Raji (cell line): ENCODE results near the gene CUL9.

ENCODE experiments used
- POLR2A ChIP-seq: IDR thresholded peaks from 2 replicates; pipeline ENCODE4 v1.6.1; 2011; ENCODE audit warnings: low read depth, low read length, control low read depth; ENCODE audit not compliant: insufficient read depth

Gene CUL9

GRCh38 chr6:43184268-43184985, 2.4 kb downstream of the CUL9 start:
- no peak for TF ChIP-seq POLR2A

- TF ChIP-seq POLR2A, result no peak
These were observed 3.5 kb downstream of the CUL9 start for GRCh38 chr6:43185391-43185985.

GRCh38 chr6:43186019-43186418, 4.0 kb downstream of the CUL9 start:
- TF ChIP-seq POLR2A, result no peak

GRCh38 chr6:43186706-43187105, 4.7 kb downstream of the CUL9 start:
- no peak for TF ChIP-seq POLR2A

DNA sequence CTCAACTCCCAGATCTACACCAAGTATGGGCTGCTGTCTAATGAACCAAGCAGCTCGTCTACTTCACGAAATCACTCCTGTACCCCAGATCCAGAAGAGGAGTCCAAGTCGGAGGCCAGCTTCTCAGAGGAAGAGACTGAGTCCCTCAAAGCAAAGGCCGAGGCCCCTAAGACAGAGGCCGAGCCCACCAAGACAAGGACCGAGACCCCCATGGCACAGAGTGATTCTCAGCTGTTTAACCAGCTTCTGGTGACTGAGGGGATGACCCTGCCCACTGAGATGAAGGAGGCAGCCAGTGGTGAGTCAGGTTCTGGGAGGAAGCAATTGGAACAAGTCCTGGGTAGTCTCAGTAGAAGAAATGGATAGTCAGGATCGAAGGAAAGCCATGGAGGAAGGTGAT, 5.8 kb downstream of the CUL9 start:
- TF ChIP-seq POLR2A, result no peak

DNA sequence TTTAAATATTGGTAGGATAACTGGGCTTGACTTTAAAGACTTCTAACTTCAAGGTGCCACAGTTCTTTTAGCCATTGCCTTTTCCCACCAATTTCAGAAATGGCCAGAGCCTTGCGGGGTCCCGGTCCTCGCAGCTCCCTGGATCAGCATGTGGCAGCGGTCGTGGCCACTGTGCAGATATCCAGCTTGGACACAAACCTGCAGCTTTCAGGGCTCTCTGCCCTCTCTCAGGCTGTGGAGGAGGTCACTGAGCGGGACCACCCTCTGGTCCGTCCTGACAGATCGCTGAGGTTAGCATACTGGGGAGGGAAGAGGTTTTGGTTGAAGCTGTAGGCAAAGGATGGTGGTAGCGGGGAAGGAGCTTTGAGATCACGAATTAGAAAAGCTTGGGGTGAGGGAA, 6.4 kb downstream of the CUL9 start:
- TF ChIP-seq POLR2A, result no peak

DNA sequence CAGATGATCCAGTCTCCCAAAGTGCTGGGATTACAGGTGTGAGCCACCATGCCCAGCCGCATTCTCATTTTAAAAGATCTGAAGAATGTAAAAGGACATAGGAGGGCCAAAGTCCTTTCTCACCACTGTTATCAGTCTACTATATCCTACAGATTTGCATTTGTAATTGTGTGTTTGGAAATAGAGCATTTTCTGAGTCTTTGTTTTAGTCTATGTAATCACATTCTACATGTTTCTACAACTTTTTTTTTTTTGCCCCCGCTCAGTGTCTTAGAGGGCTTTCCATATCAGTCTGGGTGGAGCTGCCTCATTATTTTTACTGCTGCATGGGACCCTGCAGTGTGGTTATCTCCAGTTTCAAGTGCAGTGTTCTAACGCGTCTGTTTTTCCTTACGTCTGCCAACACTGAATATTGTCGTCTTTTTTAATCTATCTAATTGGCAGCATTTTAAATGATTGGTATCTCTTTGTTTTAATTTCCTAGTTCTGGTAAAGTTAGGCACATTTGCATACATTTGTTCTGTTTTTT, 7.8 kb downstream of the CUL9 start:
- no peak for TF ChIP-seq POLR2A

GRCh38 chr6:43192911-43193310, 10.9 kb downstream of the CUL9 start:
- no peak for TF ChIP-seq POLR2A

DNA sequence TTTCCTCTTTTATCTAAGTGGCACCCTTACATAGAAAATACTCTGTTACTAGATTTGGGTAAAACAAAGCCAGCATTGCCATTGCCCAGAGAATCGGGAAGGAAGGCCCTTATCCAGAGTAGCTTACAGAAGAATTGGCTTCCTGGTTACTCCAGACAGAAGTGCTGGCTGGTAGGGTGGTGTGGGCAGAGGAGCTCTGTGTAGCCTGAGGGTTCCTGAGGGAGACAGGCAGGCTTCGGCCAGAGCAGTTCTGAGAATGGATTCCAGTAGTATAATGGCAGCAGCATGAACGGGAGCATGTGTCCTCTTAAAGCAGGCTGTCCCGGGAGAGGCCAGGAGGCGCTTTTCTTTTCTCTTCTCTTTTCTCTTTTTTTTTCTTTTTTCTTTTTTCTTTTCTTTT, 11.9 kb downstream of the CUL9 start:
- TF ChIP-seq POLR2A, result no peak

DNA sequence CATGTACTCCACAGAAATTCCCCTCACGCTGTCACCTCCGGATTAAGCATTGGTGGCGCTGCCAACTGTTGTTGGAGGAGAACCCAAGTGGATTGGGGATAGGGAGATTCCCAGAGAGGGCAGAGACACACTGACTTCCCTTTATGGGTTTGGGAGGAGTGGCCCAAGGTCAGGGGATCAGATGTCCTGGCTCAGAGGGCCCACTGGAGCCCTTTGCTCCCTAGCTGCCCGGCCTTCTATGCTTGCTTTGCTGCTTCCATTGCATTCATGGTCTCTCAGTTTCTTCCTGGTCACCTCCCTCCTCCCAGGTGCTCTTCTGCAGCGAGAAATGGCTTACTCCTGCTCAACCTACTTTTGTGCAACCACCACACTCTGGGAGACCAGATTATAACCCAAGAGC, 14.3 kb downstream of the CUL9 start:
- no peak for TF ChIP-seq POLR2A

- no peak for TF ChIP-seq POLR2A
These were observed 17.9 kb downstream of the CUL9 start for GRCh38 chr6:43199912-43200311.

- no peak for TF ChIP-seq POLR2A
These were observed 18.5 kb downstream of the CUL9 start for GRCh38 chr6:43200541-43200940.

DNA sequence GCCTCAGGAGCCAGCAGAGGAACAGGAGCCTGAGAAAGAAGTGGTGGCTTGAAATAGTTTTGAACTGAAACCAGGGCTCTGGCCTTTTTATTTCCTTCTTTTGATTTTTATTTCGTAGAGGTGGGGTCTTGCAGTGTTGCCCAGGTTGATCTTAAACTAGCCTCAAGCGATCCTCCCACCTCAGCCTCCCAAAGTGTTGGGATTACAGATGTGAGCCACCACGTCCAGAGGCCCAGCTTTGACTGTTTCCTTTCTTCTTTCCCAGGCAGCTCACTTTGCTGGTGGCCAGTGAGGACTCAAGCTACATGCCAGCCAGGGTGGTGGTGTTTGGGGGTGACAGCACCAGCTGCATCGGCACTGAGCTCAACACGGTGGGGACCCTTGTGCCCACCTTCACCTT, 20.5 kb downstream of the CUL9 start:
- no peak for TF ChIP-seq POLR2A

- TF ChIP-seq POLR2A, result no peak
These were observed 21.2 kb downstream of the CUL9 start for GRCh38 chr6:43203029-43203717.

GRCh38 chr6:43203718-43204095, 21.7 kb downstream of the CUL9 start:
- no peak for TF ChIP-seq POLR2A
